Measurements from ENCODE around the gene SYNJ1.
A peak's percentile ranks its signal among the peaks of the same experiment; 100 is the strongest.

The SYNJ1 gene

GRCh38 chr21:32712043-32712442 lies 15.8 kb downstream of the SYNJ1 start:
- H3K27me3 ChIP-seq (ENCODE audit: control insufficient read depth, low read length) = peaks cover 66% of the 10 kb centered on the region
- H3K9me3 ChIP-seq (ENCODE audit: control insufficient read depth, insufficient read depth, low read length) = no peaks in the 10 kb centered on the region
- H3K9me2 ChIP-seq (replicated peaks; ENCODE audit: control insufficient read depth, low read length) = no peaks in the 10 kb centered on the region
- H3K36me3 ChIP-seq (ENCODE audit: control insufficient read depth, low read length) = no peaks in the 10 kb centered on the region
- H3K27ac ChIP-seq (ENCODE audit: low read depth, low read length) = no peak overlapping the region
- H3F3A ChIP-seq (ENCODE audit: control insufficient read depth, insufficient read depth) = peaks cover 11% of the 10 kb centered on the region
- peaks cover 27% of the 10 kb centered on the region for H4K20me1 ChIP-seq (ENCODE audit: control insufficient read depth, insufficient read depth, low read depth, low read length)
- peak overlapping the region; percentile 57 for H3K4me2 ChIP-seq (ENCODE audit: low read length)
- peaks cover 23% of the 10 kb centered on the region for H3K4me1 ChIP-seq (ENCODE audit: control insufficient read depth, low read length)
- TF ChIP-seq EZH2phosphoT487 (IDR thresholded peaks at IDR 0.05; ENCODE audit: borderline replicate concordance, low read length) (no peak; the same call in 1 of the 2 replicates), CTCF (IDR thresholded peaks at IDR 0.05; ENCODE audit: low read depth, low read length, poor library complexity, severe bottlenecking) (no peak)
- no peaks in the 10 kb centered on the region for H3K79me2 ChIP-seq (ENCODE audit: control insufficient read depth, low read length)
- no peak overlapping the region for H3K4me3 ChIP-seq (ENCODE audit: low read length)

- Histone ChIP-seq H3K4me2 (ENCODE audit: low read length) (no peak overlapping the region; the same call in 1 of the 2 replicates), H3K36me3 (ENCODE audit: control insufficient read depth, low read length) (no peaks in the 10 kb centered on the region), H3K4me3 (ENCODE audit: low read length) (no peak overlapping the region), H3K9me2 (replicated peaks; ENCODE audit: control insufficient read depth, low read length) (no peaks in the 10 kb centered on the region), H3K27ac (ENCODE audit: low read depth, low read length) (no peak overlapping the region), H3K4me1 (ENCODE audit: control insufficient read depth, low read length) (peaks cover 23% of the 10 kb centered on the region), H4K20me1 (ENCODE audit: control insufficient read depth, insufficient read depth, low read depth, low read length) (peaks cover 31% of the 10 kb centered on the region), H3K9me3 (ENCODE audit: control insufficient read depth, insufficient read depth, low read length) (no peaks in the 10 kb centered on the region), H3K27me3 (ENCODE audit: control insufficient read depth, low read length) (peaks cover 65% of the 10 kb centered on the region), H3F3A (ENCODE audit: control insufficient read depth, insufficient read depth) (peaks cover 11% of the 10 kb centered on the region), H3K79me2 (ENCODE audit: control insufficient read depth, low read length) (no peaks in the 10 kb centered on the region)
- TF ChIP-seq EZH2phosphoT487 (IDR thresholded peaks at IDR 0.05; ENCODE audit: borderline replicate concordance, low read length) (no peak), CTCF (IDR thresholded peaks at IDR 0.05; ENCODE audit: low read depth, low read length, poor library complexity, severe bottlenecking) (no peak)
Observed at GRCh38 chr21:32710987-32711386, 16.8 kb downstream of the SYNJ1 start.

- Histone ChIP-seq H3K79me2 (ENCODE audit: control insufficient read depth, low read length) (no peaks in the 10 kb centered on the region), H4K20me1 (ENCODE audit: control insufficient read depth, insufficient read depth, low read depth, low read length) (peaks cover 34% of the 10 kb centered on the region), H3K36me3 (ENCODE audit: control insufficient read depth, low read length) (no peaks in the 10 kb centered on the region), H3K27me3 (ENCODE audit: control insufficient read depth, low read length) (peaks cover 68% of the 10 kb centered on the region), H3K27ac (ENCODE audit: low read depth, low read length) (no peak overlapping the region), H3K9me2 (replicated peaks; ENCODE audit: control insufficient read depth, low read length) (no peaks in the 10 kb centered on the region), H3K9me3 (ENCODE audit: control insufficient read depth, insufficient read depth, low read length) (no peaks in the 10 kb centered on the region), H3K4me3 (ENCODE audit: low read length) (no peak overlapping the region), H3K4me2 (ENCODE audit: low read length) (no peak overlapping the region), H3F3A (ENCODE audit: control insufficient read depth, insufficient read depth) (peaks cover 11% of the 10 kb centered on the region), H3K4me1 (ENCODE audit: control insufficient read depth, low read length) (peaks cover 23% of the 10 kb centered on the region)
- TF ChIP-seq CTCF (IDR thresholded peaks at IDR 0.05; ENCODE audit: low read depth, low read length, poor library complexity, severe bottlenecking) (no peak), EZH2phosphoT487 (IDR thresholded peaks at IDR 0.05; ENCODE audit: borderline replicate concordance, low read length) (no peak)
Observed at GRCh38 chr21:32710069-32710784, 17.6 kb downstream of the SYNJ1 start.
